GM12878 (cell line): ENCODE measurements around the gene TSNAX. TPM values are rescaled to one million over a fixed set of nuclear protein-coding genes. Genes with fewer than 3 reads are reported as not detected.

ENCODE experiments used
- ATAC-seq: fragments of 200-7000 bp; cut with Tn5 transposase; 3 replicates; pipeline ENCODE4 v1.9.1; 2020; ENCODE audit warnings: mild to moderate bottlenecking, moderate library complexity
- BruUV-seq: library from RNA; stranded (reverse); fragments of 400-500 nt; replicated peaks from 2 replicates; lab custom pipeline; 2021; lab: Mats Ljungman, UMichigan
- CTCF ChIA-PET: fragments of 300-600 bp; sonication (Branson Sonifier 250); formaldehyde crosslinking; extraction: SDS; loops from one replicate; lab custom pipeline; 2021; ENCODE audit warnings: inconsistent platforms; lab: Yijun Ruan, JAX
- POLR2A ChIA-PET: fragments of 350-600 bp; formaldehyde crosslinking; extraction: SDS; loops from one replicate; lab custom pipeline; 2021; ENCODE audit warnings: inconsistent platforms; lab: Charles Lee
- RAD21 ChIA-PET: fragments of 300-600 bp; sonication (Branson Sonifier 250); formaldehyde crosslinking; loops from one replicate; lab custom pipeline; 2023; ENCODE audit warnings: antibody characterized with exemption; ENCODE audit not compliant: unreplicated experiment; lab: Charles Lee
- SMC1A ChIA-PET: fragments of 300-600 bp; sonication (Branson Sonifier 250); formaldehyde crosslinking; loops from one replicate; lab custom pipeline; 2023; ENCODE audit not compliant: unreplicated experiment, uncharacterized antibody; lab: Charles Lee
- DNase-seq: peaks from one replicate; pipeline ENCODE4 v3.0.0-alpha.2; 2011; ENCODE audit warnings: low read depth, low spot score
- FAIRE-seq: peaks from 3 replicates; lab custom pipeline; 2011; peaks lifted over from hg19 to GRCh38; lab: Jason Lieb, UNC
- H2AFZ ChIP-seq: 2 replicates; pipeline ENCODE4 v1.6.0; 2011; ENCODE audit warnings: low read depth, low read length, control low read depth; ENCODE audit not compliant: control insufficient read depth
- H3K27ac ChIP-seq: 2 replicates; pipeline ENCODE4 v1.5.1; 2011; ENCODE audit warnings: control low read depth; ENCODE audit not compliant: control insufficient read depth, insufficient read depth
- H3K27me3 ChIP-seq, 2 experiments: replicated peaks in 1 of 2; 2 replicates each; pipeline versions ENCODE4 v1.6.0 to v1.6.1; 2011; ENCODE audit warnings: low read length in 1 of 2; ENCODE audit not compliant: control insufficient read depth in 2 of 2, insufficient read depth in 2 of 2
- H3K36me3 ChIP-seq, 2 experiments: 2 replicates each; pipeline ENCODE4 v1.5.1; 2011; ENCODE audit warnings: low read length in 1 of 2; ENCODE audit not compliant: control insufficient read depth in 2 of 2, insufficient read depth in 2 of 2
- H3K4me1 ChIP-seq: 2 replicates; pipeline ENCODE4 v1.6.1; 2011; ENCODE audit warnings: mild to moderate bottlenecking, low read length, moderate library complexity, mixed read lengths; ENCODE audit not compliant: control insufficient read depth, insufficient read depth
- H3K4me2 ChIP-seq: 2 replicates; pipeline ENCODE4 v1.6.0; 2011; ENCODE audit warnings: control low read depth; ENCODE audit not compliant: control insufficient read depth, insufficient read depth
- H3K4me3 ChIP-seq: fragments of 200-600 bp; sonication (generic); 2 replicates; pipeline ENCODE4 v1.5.1; 2016
- H3K79me2 ChIP-seq: 2 replicates; pipeline ENCODE4 v1.6.0; 2011; ENCODE audit warnings: low read length; ENCODE audit not compliant: control insufficient read depth, insufficient read depth
- H3K9ac ChIP-seq: 2 replicates; pipeline ENCODE4 v1.8.0; 2011; ENCODE audit warnings: low read length, control low read depth, mixed read lengths; ENCODE audit not compliant: control insufficient read depth, insufficient read depth
- H3K9me3 ChIP-seq: replicated peaks from 3 replicates; pipeline ENCODE4 v1.5.1; 2011; ENCODE audit warnings: mild to moderate bottlenecking, low read length; ENCODE audit not compliant: control insufficient read depth, insufficient read depth
- H4K20me1 ChIP-seq: 2 replicates; pipeline ENCODE4 v1.6.0; 2011; ENCODE audit not compliant: control insufficient read depth, insufficient read depth
- CEBPZ ChIP-seq: fragments of 150-350 bp; IDR thresholded peaks from 2 replicates; pipeline ENCODE4 v1.6.1; 2016; ENCODE audit warnings: low read depth, low read length
- CHD2 ChIP-seq: IDR thresholded peaks from 2 replicates; pipeline ENCODE4 v1.6.1; 2011; ENCODE audit warnings: low read depth, low read length, improper control_type of control experiment, borderline replicate concordance
- CHD4 ChIP-seq: fragments of 200-600 bp; sonication (generic); IDR thresholded peaks from 2 replicates; pipeline ENCODE4 v1.6.1; 2016; ENCODE audit warnings: mild to moderate bottlenecking
- DPF2 ChIP-seq: fragments of 450-650 bp; IDR thresholded peaks from 2 replicates; pipeline ENCODE4 v1.6.1; 2017; ENCODE audit warnings: mild to moderate bottlenecking
- EGR1 ChIP-seq, 2 experiments: IDR thresholded peaks; 1 replicate in 1 of 2; 2 replicates in 1 of 2; pipeline ENCODE4 v1.6.1; 2011 to 2012; ENCODE audit warnings: low read depth in 2 of 2, low read length in 2 of 2, borderline replicate concordance in 1 of 2, mild to moderate bottlenecking in 1 of 2, moderate library complexity in 1 of 2
- EZH2 ChIP-seq: IDR thresholded peaks from 2 replicates; pipeline ENCODE4 v1.6.1; 2012; ENCODE audit warnings: low read depth, mild to moderate bottlenecking, control low read depth, inconsistent platforms, low read length, borderline replicate concordance; ENCODE audit not compliant: control insufficient read depth
- HCFC1 ChIP-seq: fragments of 150-350 bp; IDR thresholded peaks from 2 replicates; pipeline ENCODE4 v1.6.1; 2014; ENCODE audit warnings: low read length
- KDM1A ChIP-seq: fragments of 200-600 bp; sonication (generic); IDR thresholded peaks from 2 replicates; pipeline ENCODE4 v1.6.1; 2016; ENCODE audit warnings: borderline replicate concordance
- MYB ChIP-seq: fragments of 150-350 bp; IDR thresholded peaks from 2 replicates; pipeline ENCODE4 v1.6.1; 2014; ENCODE audit warnings: mild to moderate bottlenecking, low read depth, low read length, borderline replicate concordance
- MYC ChIP-seq: IDR thresholded peaks from 2 replicates; pipeline ENCODE4 v1.6.1; 2011; ENCODE audit warnings: mild to moderate bottlenecking, low read length, moderate library complexity, inconsistent platforms; ENCODE audit not compliant: insufficient read depth, insufficient replicate concordance, insufficient read length, severe bottlenecking
- RELA ChIP-seq: fragments of 450-650 bp; IDR thresholded peaks from 2 replicates; pipeline ENCODE4 v1.8.0; 2014; ENCODE audit warnings: borderline replicate concordance; ENCODE audit not compliant: partially characterized antibody
- SMAD5 ChIP-seq: IDR thresholded peaks from 2 replicates; pipeline ENCODE4 v1.6.1; 2016; ENCODE audit warnings: antibody characterized with exemption, low read depth
- ZNF217 ChIP-seq: fragments of 450-650 bp; IDR thresholded peaks from 2 replicates; pipeline ENCODE4 v1.6.1; 2017; ENCODE audit warnings: antibody characterized with exemption, mild to moderate bottlenecking
- WGBS: methylation state at CpG from one replicate; pipeline ENCODE4 v1.1.6; 2016; ENCODE audit warnings: low lambda C conversion rate; ENCODE audit not compliant: insufficient replicate concordance, insufficient coverage; ENCODE audit errors: missing lambda C conversion rate; 5-methylcytosine and 5-hydroxymethylcytosine counted together
- in situ Hi-C: fragments of 300-500 bp; cut with MboI; formaldehyde crosslinking; loops from 9 replicates; pipeline ENCODE4 v1.14.3; 2018; ENCODE audit warnings: mixed read lengths
- intact Hi-C: fragments of 100-400 bp; cut with micrococcal nuclease; formaldehyde crosslinking; loops from one replicate; pipeline ENCODE4 v1.14.2; 2022; ENCODE audit not compliant: unreplicated experiment
- polyA plus RNA-seq, 11 experiments: library from polyadenylated mRNA; depleted of rRNA in 4 of 11; unstranded in 6 of 11; stranded (reverse) in 5 of 11; fragments of >200 nt; fragmentation: Nextera tagmentation in 4 of 11; fragmentation: Illumina TruSeq in 1 of 11; extraction: Ambion mirVana in 4 of 11; extraction: Trizol in 1 of 11; gene quantifications; 1 replicate in 1 of 11; 2 replicates in 10 of 11; pipeline versions ENCODE4 v1.2.1 to v1.2.3, GENCODE V29; 2011 to 2016; ENCODE audit warnings: inconsistent platforms in 2 of 11, missing spikeins in 2 of 11, low read depth in 1 of 11
- total RNA-seq, 4 experiments: library from RNA; depleted of rRNA in 3 of 4; stranded (reverse); fragments of >200 nt in 3 of 4; fragmentation: Illumina TruSeq in 1 of 4; extraction: Trizol in 1 of 4; gene quantifications; 2 replicates each; pipeline versions ENCODE4 v1.2.1 to v1.2.3, GENCODE V29; 2013 to 2021
- TF ChIP-seq, protein P1 (sequence below): fragments of 450-650 bp; IDR thresholded peaks from 2 replicates; pipeline ENCODE4 v1.6.1; 2016; ENCODE audit warnings: mild to moderate bottlenecking, moderate library complexity, borderline replicate concordance
- TF ChIP-seq, protein P2 (sequence below): fragments of 450-650 bp; IDR thresholded peaks from 2 replicates; pipeline ENCODE4 v1.6.1; 2014; ENCODE audit warnings: mild to moderate bottlenecking

Gene TSNAX
- total and polyA plus RNA-seq, 10 of the 15 experiments (the other 5 are each of a cell fraction or from before 2014, with no cell fraction given): 24.8 to 49.7 (median 35.6) TPM

DNA sequence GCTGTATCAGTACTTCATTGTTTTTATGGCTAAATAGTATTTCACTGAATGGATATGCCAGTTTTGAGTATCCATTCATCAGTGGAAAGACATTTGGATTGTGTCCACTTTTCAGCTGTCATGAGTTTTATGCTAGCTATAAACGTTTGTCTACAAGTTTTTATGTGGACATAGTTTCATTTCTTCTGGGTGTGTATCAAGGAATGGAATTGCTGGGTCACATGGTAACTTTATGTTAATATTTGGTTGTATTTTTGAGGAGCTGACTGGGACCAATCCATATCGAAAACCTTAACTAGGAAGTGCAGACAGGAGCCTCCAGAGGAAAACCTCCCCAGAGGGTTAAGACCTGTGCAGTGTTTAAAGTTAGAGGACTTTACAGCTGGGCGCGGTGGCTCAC, 66.3 kb downstream of the TSNAX start (continued):
- TF ChIP-seq, protein P1, sequence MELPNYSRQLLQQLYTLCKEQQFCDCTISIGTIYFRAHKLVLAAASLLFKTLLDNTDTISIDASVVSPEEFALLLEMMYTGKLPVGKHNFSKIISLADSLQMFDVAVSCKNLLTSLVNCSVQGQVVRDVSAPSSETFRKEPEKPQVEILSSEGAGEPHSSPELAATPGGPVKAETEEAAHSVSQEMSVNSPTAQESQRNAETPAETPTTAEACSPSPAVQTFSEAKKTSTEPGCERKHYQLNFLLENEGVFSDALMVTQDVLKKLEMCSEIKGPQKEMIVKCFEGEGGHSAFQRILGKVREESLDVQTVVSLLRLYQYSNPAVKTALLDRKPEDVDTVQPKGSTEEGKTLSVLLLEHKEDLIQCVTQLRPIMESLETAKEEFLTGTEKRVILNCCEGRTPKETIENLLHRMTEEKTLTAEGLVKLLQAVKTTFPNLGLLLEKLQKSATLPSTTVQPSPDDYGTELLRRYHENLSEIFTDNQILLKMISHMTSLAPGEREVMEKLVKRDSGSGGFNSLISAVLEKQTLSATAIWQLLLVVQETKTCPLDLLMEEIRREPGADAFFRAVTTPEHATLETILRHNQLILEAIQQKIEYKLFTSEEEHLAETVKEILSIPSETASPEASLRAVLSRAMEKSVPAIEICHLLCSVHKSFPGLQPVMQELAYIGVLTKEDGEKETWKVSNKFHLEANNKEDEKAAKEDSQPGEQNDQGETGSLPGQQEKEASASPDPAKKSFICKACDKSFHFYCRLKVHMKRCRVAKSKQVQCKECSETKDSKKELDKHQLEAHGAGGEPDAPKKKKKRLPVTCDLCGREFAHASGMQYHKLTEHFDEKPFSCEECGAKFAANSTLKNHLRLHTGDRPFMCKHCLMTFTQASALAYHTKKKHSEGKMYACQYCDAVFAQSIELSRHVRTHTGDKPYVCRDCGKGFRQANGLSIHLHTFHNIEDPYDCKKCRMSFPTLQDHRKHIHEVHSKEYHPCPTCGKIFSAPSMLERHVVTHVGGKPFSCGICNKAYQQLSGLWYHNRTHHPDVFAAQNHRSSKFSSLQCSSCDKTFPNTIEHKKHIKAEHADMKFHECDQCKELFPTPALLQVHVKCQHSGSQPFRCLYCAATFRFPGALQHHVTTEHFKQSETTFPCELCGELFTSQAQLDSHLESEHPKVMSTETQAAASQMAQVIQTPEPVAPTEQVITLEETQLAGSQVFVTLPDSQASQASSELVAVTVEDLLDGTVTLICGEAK: no peak
- no peak for TF ChIP-seq MYB
- no peak for TF ChIP-seq SMAD5
- TF ChIP-seq, protein P2, sequence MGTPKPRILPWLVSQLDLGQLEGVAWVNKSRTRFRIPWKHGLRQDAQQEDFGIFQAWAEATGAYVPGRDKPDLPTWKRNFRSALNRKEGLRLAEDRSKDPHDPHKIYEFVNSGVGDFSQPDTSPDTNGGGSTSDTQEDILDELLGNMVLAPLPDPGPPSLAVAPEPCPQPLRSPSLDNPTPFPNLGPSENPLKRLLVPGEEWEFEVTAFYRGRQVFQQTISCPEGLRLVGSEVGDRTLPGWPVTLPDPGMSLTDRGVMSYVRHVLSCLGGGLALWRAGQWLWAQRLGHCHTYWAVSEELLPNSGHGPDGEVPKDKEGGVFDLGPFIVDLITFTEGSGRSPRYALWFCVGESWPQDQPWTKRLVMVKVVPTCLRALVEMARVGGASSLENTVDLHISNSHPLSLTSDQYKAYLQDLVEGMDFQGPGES: no peak

- Histone ChIP-seq H3K36me3 (no peaks in the 10 kb centered on the region), H3K27me3 (no peaks in the 10 kb centered on the region), H3K9ac (no peak overlapping the region), H2AFZ (no peak overlapping the region), H3K4me2 (no peak overlapping the region), H4K20me1 (no peaks in the 10 kb centered on the region), H3K4me3 (no peak overlapping the region), H3K9me3 (no peaks in the 10 kb centered on the region; the same call in 2 of the 3 replicates), H3K4me1 (no peaks in the 10 kb centered on the region), H3K79me2 (no peaks in the 10 kb centered on the region), H3K27ac (no peak overlapping the region)
- ChIA-PET RAD21 (no interaction called here), CTCF (interaction anchor here (0.7 kb wide), 1 partner anchor 276 kb away, joined by 3 read pairs; no protein-coding TSS in a partner anchor), POLR2A (no interaction called here), SMC1A (no interaction called here)
- no peak for FAIRE-seq
- no peak for DNase-seq
- intact Hi-C loops (no loop called here), in situ Hi-C loops (no loop called here)
- BruUV-seq: no TSS peak
- no peak for ATAC-seq
- WGBS: 49% methylated on average over 5 of the region's 5 CpGs
- TF ChIP-seq CHD4 (no peak), HCFC1 (no peak), CHD2 (no peak), CEBPZ (no peak), RELA (no peak), MYC (no peak), KDM1A (no peak), EGR1 (IDR thresholded peaks at IDR 0.05; ENCODE audit: borderline replicate concordance in 1 of 2, low read depth in 2 of 2, low read length in 2 of 2) (no peak), ZNF217 (no peak), EZH2 (no peak), DPF2 (no peak)
These were observed 67.9 kb downstream of the TSNAX start for GRCh38 chr1:231596337-231596791.
